HEK293T (cell line): ENCODE results near the gene SHISA9.
"Not testable (repeated sequence)": the region's sequence is repeated elsewhere in the genome, so short reads cannot be mapped to it uniquely, and the experiment has no call there.

Experiments
- CTCF ChIA-PET: fragments of 350-600 bp; formaldehyde crosslinking; extraction: SDS; loops from one replicate; lab custom pipeline; 2021; ENCODE audit warnings: antibody characterized with exemption, inconsistent platforms; lab: Yijun Ruan, JAX
- POLR2A ChIA-PET: fragments of 350-600 bp; formaldehyde crosslinking; extraction: SDS; loops from one replicate; lab custom pipeline; 2020; ENCODE audit warnings: antibody characterized with exemption, inconsistent platforms; lab: Yijun Ruan, JAX
- DNase-seq: peaks from one replicate; pipeline ENCODE4 v3.0.0; 2012; ENCODE audit warnings: mixed read lengths; ENCODE audit errors: extremely low spot score
- ARNT ChIP-seq: fragments of 450-650 bp; IDR thresholded peaks from 2 replicates; pipeline ENCODE4 v1.6.1; 2017; ENCODE audit warnings: mild to moderate bottlenecking
- BHLHE40 ChIP-seq: fragments of 450-650 bp; IDR thresholded peaks from 2 replicates; pipeline ENCODE4 v1.6.1; 2016; ENCODE audit warnings: mild to moderate bottlenecking, moderate library complexity, borderline replicate concordance
- CTBP1 ChIP-seq: fragments of 450-650 bp; IDR thresholded peaks from 2 replicates; pipeline ENCODE4 v1.6.1; 2016; ENCODE audit warnings: borderline replicate concordance
- ELF4 ChIP-seq: fragments of 450-650 bp; IDR thresholded peaks from 2 replicates; pipeline ENCODE4 v1.6.1; 2017; ENCODE audit warnings: antibody characterized with exemption
- FOXA1 ChIP-seq: fragments of 450-650 bp; IDR thresholded peaks from 2 replicates; pipeline ENCODE4 v1.6.1; 2016; ENCODE audit warnings: mild to moderate bottlenecking
- FOXK2 ChIP-seq: fragments of 450-650 bp; IDR thresholded peaks from 2 replicates; pipeline ENCODE4 v1.6.1; 2016; ENCODE audit warnings: mild to moderate bottlenecking
- FOXM1 ChIP-seq: fragments of 450-650 bp; IDR thresholded peaks from 2 replicates; pipeline ENCODE4 v1.6.1; 2017; ENCODE audit warnings: mild to moderate bottlenecking, borderline replicate concordance
- HDGF ChIP-seq: fragments of 450-650 bp; IDR thresholded peaks from 2 replicates; pipeline ENCODE4 v1.6.1; 2017; ENCODE audit warnings: antibody characterized with exemption, borderline replicate concordance
- L3MBTL2 ChIP-seq: fragments of 450-650 bp; conservative IDR thresholded peaks from 2 replicates; pipeline ENCODE4 v1.6.1; 2016; ENCODE audit warnings: mild to moderate bottlenecking
- LEF1 ChIP-seq: fragments of 450-650 bp; IDR thresholded peaks from 2 replicates; pipeline ENCODE4 v1.6.1; 2017; ENCODE audit warnings: mild to moderate bottlenecking, borderline replicate concordance
- NFRKB ChIP-seq: fragments of 450-650 bp; IDR thresholded peaks from 2 replicates; pipeline ENCODE4 v1.6.1; 2016; ENCODE audit warnings: mild to moderate bottlenecking, moderate library complexity
- PKNOX1 ChIP-seq: fragments of 450-650 bp; IDR thresholded peaks from 2 replicates; pipeline ENCODE4 v1.6.1; 2016
- SP1 ChIP-seq: fragments of 450-650 bp; IDR thresholded peaks from 2 replicates; pipeline ENCODE4 v1.6.1; 2017
- SUZ12 ChIP-seq: fragments of 450-650 bp; IDR thresholded peaks from 2 replicates; pipeline ENCODE4 v1.6.1; 2016; ENCODE audit warnings: mild to moderate bottlenecking
- TARDBP ChIP-seq: fragments of 450-650 bp; IDR thresholded peaks from 2 replicates; pipeline ENCODE4 v1.6.1; 2016
- ZNF384 ChIP-seq: fragments of 450-650 bp; IDR thresholded peaks from 2 replicates; pipeline ENCODE4 v1.6.1; 2016

The SHISA9 gene

GRCh38 chr16:12907670-12908233, 6.4 kb downstream of the SHISA9 start:
- TF ChIP-seq SUZ12 (no peak), FOXK2 (no peak), LEF1 (no peak), SP1 (no peak), CTBP1 (no peak), ZNF384 (no peak), L3MBTL2 (no peak), ARNT (no peak), NFRKB (no peak)
- ChIA-PET POLR2A (no interaction called here), CTCF (interaction anchor here (0.9 kb wide), 2 partner anchors 12 to 334 kb away, joined by 3 read pairs; no protein-coding TSS in a partner anchor)
- DNase-seq = no peak

- DNase-seq = no peak
- ChIA-PET POLR2A (no interaction called here), CTCF (no interaction called here)
- TF ChIP-seq HDGF = no peak
- TF ChIP-seq TARDBP = no peak
- no peak for TF ChIP-seq FOXM1
Observed at GRCh38 chr16:12917246-12917645, 15.8 kb downstream of the SHISA9 start.

DNA sequence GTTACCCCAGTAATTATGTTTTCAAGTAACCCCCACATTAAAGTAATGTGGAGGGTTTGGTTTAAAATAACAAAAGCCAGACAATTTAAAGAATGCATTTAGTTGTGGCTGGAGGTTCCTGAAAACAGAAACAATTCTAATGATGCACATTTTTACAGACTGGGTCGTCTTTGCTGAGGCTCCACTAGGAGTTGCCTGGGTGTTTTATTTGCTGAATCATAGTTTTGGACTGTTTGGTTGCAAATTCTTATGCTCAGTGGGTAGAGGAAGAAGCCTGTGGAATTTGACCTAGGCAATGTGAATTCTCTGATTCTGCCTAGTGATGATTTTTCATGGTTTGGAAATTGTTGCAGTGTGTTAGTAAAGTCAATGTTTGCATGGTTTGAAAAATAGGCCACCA, 16.3 kb downstream of the SHISA9 start:
- no peak for DNase-seq
- POLR2A ChIA-PET = no interaction called here
- no peak for TF ChIP-seq SUZ12
- no peak for TF ChIP-seq NFRKB
- CTCF ChIA-PET = no interaction called here

DNA sequence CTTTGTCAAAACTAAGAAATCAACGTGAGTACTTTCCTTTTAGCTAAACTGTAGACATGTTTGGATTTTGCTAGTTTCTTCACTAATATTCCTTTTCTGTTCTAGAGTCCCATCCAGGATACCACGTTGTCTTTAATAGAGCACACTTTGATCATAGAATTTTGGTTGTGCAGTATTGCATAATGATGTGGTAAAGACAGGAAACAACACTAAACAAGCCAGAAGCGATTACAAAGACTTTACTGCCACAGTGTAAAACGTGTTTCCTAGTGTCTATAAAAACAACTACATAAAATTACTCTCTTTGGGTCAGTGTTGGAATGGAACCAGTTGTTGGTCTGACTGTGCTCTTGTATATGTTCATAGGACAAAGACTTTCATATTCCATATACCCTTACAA, 19.3 kb downstream of the SHISA9 start:
- TF ChIP-seq FOXM1 = no peak
- TF ChIP-seq ARNT = no peak
- no peak for TF ChIP-seq FOXA1
- no peak for TF ChIP-seq ELF4
- TF ChIP-seq PKNOX1 = no peak
- TF ChIP-seq NFRKB = no peak
- TF ChIP-seq FOXK2 = no peak
- TF ChIP-seq BHLHE40 = no peak
- TF ChIP-seq L3MBTL2 = no peak
- TF ChIP-seq SUZ12 = no peak
- no peak for TF ChIP-seq ZNF384
- TF ChIP-seq TARDBP = no peak
- TF ChIP-seq LEF1 = no peak
- TF ChIP-seq HDGF = no peak
- no peak for TF ChIP-seq CTBP1
- no peak for TF ChIP-seq SP1
- ChIA-PET CTCF (no interaction called here), POLR2A (no interaction called here)
- no peak for DNase-seq

GRCh38 chr16:12923640-12924039, 22.2 kb downstream of the SHISA9 start:
- POLR2A ChIA-PET, DNase-seq, CTCF ChIA-PET: not testable (repeated sequence)

GRCh38 chr16:12925026-12925800, 23.8 kb downstream of the SHISA9 start:
- POLR2A ChIA-PET = no interaction called here
- CTCF ChIA-PET = no interaction called here

GRCh38 chr16:12927591-12927990, 26.2 kb downstream of the SHISA9 start:
- CTCF ChIA-PET = no interaction called here
- TF ChIP-seq LEF1 (no peak), ZNF384 (no peak), ELF4 (no peak)
- POLR2A ChIA-PET = no interaction called here
- DNase-seq = no peak

More at GRCh38 chr16:12925026-12925800, 23.8 kb downstream of the SHISA9 start:
- DNase-seq = no peak
- TF ChIP-seq SP1 = no peak
- no peak for TF ChIP-seq PKNOX1
- no peak for TF ChIP-seq FOXA1
- no peak for TF ChIP-seq CTBP1
- TF ChIP-seq NFRKB = no peak
- no peak for TF ChIP-seq TARDBP

DNA sequence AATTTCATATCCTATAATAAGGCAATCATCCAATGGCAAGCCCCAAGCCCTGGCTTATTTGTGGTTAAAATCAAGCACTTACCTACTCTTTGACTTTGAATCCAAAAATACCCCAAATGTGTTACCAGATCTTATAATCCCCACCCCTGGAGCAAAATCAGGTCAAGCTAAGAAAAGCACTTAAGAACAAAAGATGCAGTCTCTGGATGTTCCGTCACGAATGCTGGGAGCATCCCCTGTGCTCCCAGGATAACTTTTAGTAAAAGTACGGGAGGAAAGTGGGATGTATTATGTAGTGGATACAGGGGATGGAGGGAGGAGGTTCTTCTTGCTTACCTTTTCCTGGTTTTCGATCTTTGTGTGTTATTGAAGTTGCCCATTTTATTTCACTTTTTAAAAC, 29.5 kb downstream of the SHISA9 start:
- ChIA-PET CTCF (no interaction called here), POLR2A (no interaction called here)
- no peak for TF ChIP-seq TARDBP
- TF ChIP-seq FOXK2 = no peak
- TF ChIP-seq SP1 = no peak
- TF ChIP-seq PKNOX1 = no peak
- TF ChIP-seq LEF1 = no peak
- TF ChIP-seq L3MBTL2 = no peak
- TF ChIP-seq HDGF = no peak
- TF ChIP-seq CTBP1 = no peak
- no peak for TF ChIP-seq ZNF384
- TF ChIP-seq SUZ12 = no peak
- no peak for TF ChIP-seq BHLHE40
- TF ChIP-seq ARNT = no peak
- no peak for TF ChIP-seq FOXM1
- no peak for TF ChIP-seq ELF4
- TF ChIP-seq FOXA1 = no peak
- no peak for TF ChIP-seq NFRKB
- no peak for DNase-seq
